Bronchial smooth muscle cell (primary cell): ENCODE measurements around the gene DNA2. TPM values are rescaled to one million over a fixed set of nuclear protein-coding genes. Genes with fewer than 3 reads are reported as not detected.

Experiments
- total RNA-seq: library from RNA; depleted of rRNA; stranded (reverse); fragments of >200 nt; gene quantifications from 2 replicates; pipeline ENCODE4 v1.2.1, GENCODE V29; 2014

The DNA2 gene
- 4.9 and 6.7 TPM in 2 replicates for total RNA-seq

GRCh38 chr10:68471586-68472408, at the start of gene DNA2:
Gene DNA2, minus strand, starts transcription at chr10:68471973. Its CDS starts 109 bp downstream, at chr10:68471864.

GRCh38 chr10:68406815-68407548, 64.8 kb downstream of the DNA2 start, which contains the start of gene RUFY2:
Gene RUFY2, minus strand, starts transcription at chr10:68407277. Its CDS starts 88 bp downstream, at chr10:68407189.

Other genes starting within 250 kb of the DNA2 start
- gene ATOH7, start 239.9 kb downstream of the DNA2 start, total RNA-seq: not detected in 2 replicates
- 20.0 and 30.3 TPM in 2 replicates for gene HNRNPH3, start 139.9 kb downstream of the DNA2 start, total RNA-seq
- 6.4 and 8.7 TPM in 2 replicates for gene PBLD, start 139.0 kb downstream of the DNA2 start, total RNA-seq
- 12.5 and 16.5 TPM in 2 replicates for gene RUFY2, start 64.7 kb downstream of the DNA2 start, total RNA-seq
- gene SLC25A16, start 55.5 kb upstream of the DNA2 start, total RNA-seq: 22.2 and 66.4 TPM in 2 replicates
- 1.9 and 3.0 TPM in 2 replicates for gene TET1, start 88.4 kb upstream of the DNA2 start, total RNA-seq
- gene CCAR1, start 249.3 kb upstream of the DNA2 start, total RNA-seq: 16.9 and 17.5 TPM in 2 replicates